ENCODE data around the gene ISCA1.
"Not testable (repeated sequence)": the region's sequence is repeated elsewhere in the genome, so short reads cannot be mapped to it uniquely, and the experiment has no call there.

Gene ISCA1

GRCh38 chr9:86324308-86324707 lies 42.0 kb upstream of the ISCA1 start:
- peak; percentile 60 for DNase-seq (ENCODE audit: low read depth)
- in situ Hi-C loops (cut with HindIII; ENCODE audit: low sequenced_read_pairs) = no loop called here
- TF ChIP-seq, protein P1, sequence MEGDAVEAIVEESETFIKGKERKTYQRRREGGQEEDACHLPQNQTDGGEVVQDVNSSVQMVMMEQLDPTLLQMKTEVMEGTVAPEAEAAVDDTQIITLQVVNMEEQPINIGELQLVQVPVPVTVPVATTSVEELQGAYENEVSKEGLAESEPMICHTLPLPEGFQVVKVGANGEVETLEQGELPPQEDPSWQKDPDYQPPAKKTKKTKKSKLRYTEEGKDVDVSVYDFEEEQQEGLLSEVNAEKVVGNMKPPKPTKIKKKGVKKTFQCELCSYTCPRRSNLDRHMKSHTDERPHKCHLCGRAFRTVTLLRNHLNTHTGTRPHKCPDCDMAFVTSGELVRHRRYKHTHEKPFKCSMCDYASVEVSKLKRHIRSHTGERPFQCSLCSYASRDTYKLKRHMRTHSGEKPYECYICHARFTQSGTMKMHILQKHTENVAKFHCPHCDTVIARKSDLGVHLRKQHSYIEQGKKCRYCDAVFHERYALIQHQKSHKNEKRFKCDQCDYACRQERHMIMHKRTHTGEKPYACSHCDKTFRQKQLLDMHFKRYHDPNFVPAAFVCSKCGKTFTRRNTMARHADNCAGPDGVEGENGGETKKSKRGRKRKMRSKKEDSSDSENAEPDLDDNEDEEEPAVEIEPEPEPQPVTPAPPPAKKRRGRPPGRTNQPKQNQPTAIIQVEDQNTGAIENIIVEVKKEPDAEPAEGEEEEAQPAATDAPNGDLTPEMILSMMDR (IDR thresholded peaks at IDR 0.05; ENCODE audit: low read depth, low read length, missing control alignments) = no peak
- no peak overlapping the region for H3K4me3 ChIP-seq (ENCODE audit: low read depth, low read length)

GRCh38 chr9:86322973-86323644 lies 40.8 kb upstream of the ISCA1 start:
- TF ChIP-seq, protein P1 (IDR thresholded peaks at IDR 0.05; ENCODE audit: low read depth, low read length, missing control alignments) = no peak
- in situ Hi-C loops (cut with HindIII; ENCODE audit: low sequenced_read_pairs) = no loop called here
- DNase-seq (ENCODE audit: low read depth) = no peak
- H3K4me3 ChIP-seq (ENCODE audit: low read depth, low read length) = no peak overlapping the region

DNA sequence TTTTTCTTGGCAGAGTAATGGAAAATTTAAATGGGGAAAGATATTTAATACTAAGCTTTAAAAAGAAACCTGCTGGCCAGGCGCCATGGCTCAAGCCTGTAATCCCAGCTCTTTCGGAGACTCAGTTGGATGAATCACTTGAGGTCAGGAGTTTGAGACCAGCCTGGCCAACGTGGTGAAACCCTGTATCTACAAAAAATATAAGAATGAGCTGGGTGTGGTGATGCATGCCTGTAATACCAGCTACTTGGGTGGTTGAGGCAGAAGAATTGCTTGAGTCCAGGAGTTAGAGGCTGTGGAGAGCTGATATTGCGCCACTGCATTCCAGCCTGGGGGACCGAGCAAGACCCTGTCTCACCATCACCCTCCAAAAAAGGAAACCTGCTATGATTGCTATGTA lies 39.0 kb upstream of the ISCA1 start:
- TF ChIP-seq, protein P1 (IDR thresholded peaks at IDR 0.05; ENCODE audit: low read depth, low read length, missing control alignments) = no peak
- H3K4me3 ChIP-seq (ENCODE audit: low read depth, low read length) = no peak overlapping the region
- in situ Hi-C loops (cut with HindIII; ENCODE audit: low sequenced_read_pairs) = no loop called here
- DNase-seq (ENCODE audit: low read depth) = peak; percentile 40

- no peak for DNase-seq (ENCODE audit: low read depth)
- in situ Hi-C loops (cut with HindIII; ENCODE audit: low sequenced_read_pairs) = no loop called here
- TF ChIP-seq, protein P1 (IDR thresholded peaks at IDR 0.05; ENCODE audit: low read depth, low read length, missing control alignments) = no peak
- H3K4me3 ChIP-seq (ENCODE audit: low read depth, low read length) = no peak overlapping the region
Measured at GRCh38 chr9:86318187-86318586, 35.8 kb upstream of the ISCA1 start.

- in situ Hi-C loops (cut with HindIII; ENCODE audit: low sequenced_read_pairs) = no loop called here
- TF ChIP-seq, protein P1 (IDR thresholded peaks at IDR 0.05; ENCODE audit: low read depth, low read length, missing control alignments) = no peak
- no peak for DNase-seq (ENCODE audit: low read depth)
Measured at GRCh38 chr9:86315078-86315477, 32.7 kb upstream of the ISCA1 start.

DNA sequence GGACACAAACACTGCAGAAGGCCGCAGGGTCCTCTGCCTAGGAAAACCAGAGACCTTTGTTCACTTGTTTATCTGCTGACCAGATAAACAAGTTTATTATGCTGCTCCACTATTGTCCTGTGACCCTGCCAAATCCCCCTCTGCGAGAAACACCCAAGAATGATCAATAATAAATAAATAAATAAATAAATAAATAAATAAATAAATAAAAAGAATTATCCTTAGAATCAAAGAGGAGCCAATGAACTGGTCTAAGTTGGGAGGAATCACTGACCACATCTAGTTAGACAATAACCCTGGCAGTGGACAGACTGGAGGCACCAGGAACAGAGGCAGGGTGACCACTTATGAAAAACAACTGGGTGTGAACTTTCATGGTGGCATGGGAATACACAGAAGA lies 30.6 kb upstream of the ISCA1 start:
- DNase-seq (ENCODE audit: low read depth); in situ Hi-C loops (cut with HindIII; ENCODE audit: low sequenced_read_pairs); H3K4me3 ChIP-seq (ENCODE audit: low read depth, low read length): not testable (repeated sequence)

More at GRCh38 chr9:86315078-86315477, 32.7 kb upstream of the ISCA1 start:
- H3K4me3 ChIP-seq (ENCODE audit: low read depth, low read length) = no peak overlapping the region

DNA sequence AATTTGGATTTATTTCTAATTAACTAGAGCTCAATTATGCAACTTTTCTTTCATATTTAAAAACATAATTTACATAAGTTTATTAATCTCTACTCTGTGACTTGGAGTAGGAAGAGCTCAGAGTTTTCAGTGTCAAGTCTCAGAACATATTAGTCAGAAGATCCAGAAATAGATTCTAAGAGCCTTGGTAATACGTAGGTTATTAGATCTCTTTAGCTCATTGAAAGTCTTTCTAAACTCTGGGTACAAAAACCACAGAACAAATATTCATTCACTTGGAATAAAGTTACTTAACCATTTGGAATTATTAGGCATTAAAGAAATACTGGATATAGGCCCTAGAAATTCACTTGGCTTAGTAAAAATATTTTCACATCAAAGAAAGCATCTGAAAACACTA lies 26.3 kb upstream of the ISCA1 start:
- no peak for DNase-seq (ENCODE audit: low read depth)
- in situ Hi-C loops (cut with HindIII; ENCODE audit: low sequenced_read_pairs) = no loop called here
- no peak overlapping the region for H3K4me3 ChIP-seq (ENCODE audit: low read depth, low read length)
- TF ChIP-seq, protein P1 (IDR thresholded peaks at IDR 0.05; ENCODE audit: low read depth, low read length, missing control alignments) = no peak
